ENCODE results near the gene RHBDD3. TPM values are rescaled to one million over a fixed set of nuclear protein-coding genes. Genes with fewer than 3 reads are reported as not detected.

Gene RHBDD3
- total and polyA plus RNA-seq, 2 of the 4 experiments (the other 2 are of a cell fraction) = 5.7 to 21.5 TPM

- H3K79me1 ChIP-seq (ENCODE audit: low read depth in 1 of 2, low read length in 2 of 2) = no peaks in the 10 kb centered on the region
- WGBS, 2 experiments (ENCODE audit: extremely low coverage in 2 of 2, insufficient read length in 1 of 2) = 86% methylated on average over 4 of the region's 19 CpGs; no CpG with 5 or more reads in 1 of the 2 experiments
- H4K20me1 ChIP-seq (ENCODE audit: insufficient read depth, low read length) = no peaks in the 10 kb centered on the region; the same call in 1 of the 2 replicates
- H3K4me3 ChIP-seq (ENCODE audit: insufficient read depth, low read depth, low read length) = no peak overlapping the region
- no peak overlapping the region for H3K23ac ChIP-seq (ENCODE audit: low read depth, low read length)
- no peak for ATAC-seq (ENCODE audit: low read depth)
- H3K9ac ChIP-seq (ENCODE audit: low read depth, low read length) = no peak overlapping the region
- in situ Hi-C loops (cut with MboI; ENCODE audit: low sequenced_read_pairs) = no loop called here
- H4K8ac ChIP-seq (ENCODE audit: low read depth in 2 of 2, low read length in 2 of 2) = no peak overlapping the region
- H4K91ac ChIP-seq (ENCODE audit: insufficient read depth, low read depth, low read length) = no peak overlapping the region
- TF ChIP-seq MXI1 (IDR thresholded peaks at IDR 0.05; ENCODE audit: borderline replicate concordance, low read depth, low read length) (no peak), USF2 (IDR thresholded peaks at IDR 0.05; ENCODE audit: low read depth, low read length) (no peak), POLR2A (IDR thresholded peaks at IDR 0.05; ENCODE audit: low read depth, low read length) (no peak), CHD1 (IDR thresholded peaks at IDR 0.05; ENCODE audit: low read depth, low read length) (no peak), MAFK (IDR thresholded peaks at IDR 0.05; ENCODE audit: low read depth, low read length) (no peak)
- intact Hi-C loops (cut with micrococcal nuclease) = no loop called here
- no peak overlapping the region for H2BK120ac ChIP-seq (ENCODE audit: low read depth, low read length)
- H3K4me1 ChIP-seq (ENCODE audit: control insufficient read depth, insufficient read depth, low read length) = peaks cover 13% of the 10 kb centered on the region; the same call in 1 of the 2 replicates
- H2AK9ac ChIP-seq (replicated peaks; ENCODE audit: low read depth, low read length, poor library complexity) = no peak overlapping the region
- H3K4ac ChIP-seq (ENCODE audit: low read depth, low read length) = no peak overlapping the region
- no peaks in the 10 kb centered on the region for H3K9me3 ChIP-seq (ENCODE audit: control insufficient read depth, insufficient read depth, low read length)
- 0 out of 2 replicates have a peak, but pooled peaks cover 2% of the 10 kb centered on the region for H3K9me1 ChIP-seq (ENCODE audit: insufficient read depth, low read length)
- BruUV-seq (replicated peaks) = no TSS peak
- H2AFZ ChIP-seq (replicated peaks; ENCODE audit: low read length, poor library complexity) = no peak overlapping the region
- H3K14ac ChIP-seq (replicated peaks; ENCODE audit: low read depth, low read length) = no peak overlapping the region
- H2BK5ac ChIP-seq (ENCODE audit: low read depth, low read length, poor library complexity, severe bottlenecking) = no peak overlapping the region
- DNase-seq = no peak
- peaks cover 5% of the 10 kb centered on the region for H3K27me3 ChIP-seq (ENCODE audit: control insufficient read depth, insufficient read depth, low read length)
- H2AK5ac ChIP-seq (ENCODE audit: low read depth, low read length) = no peak overlapping the region
- dilution Hi-C loops (cut with HindIII; ENCODE audit: low sequenced_read_pairs, unreplicated experiment) = no loop called here
- H3K18ac ChIP-seq (ENCODE audit: low read depth, low read length) = no peak overlapping the region
- ChIA-PET POLR2A (ENCODE audit: unreplicated experiment) (no interaction called here), CTCF (no interaction called here)
- H2BK15ac ChIP-seq (ENCODE audit: low read depth, low read length) = no peak overlapping the region
- no peak overlapping the region for H2BK20ac ChIP-seq (ENCODE audit: low read depth, low read length)
- H4K5ac ChIP-seq (ENCODE audit: low read depth, low read length) = no peak overlapping the region
- no peak overlapping the region for H3K56ac ChIP-seq (ENCODE audit: extremely low read depth, insufficient read depth, low read length)
- H3K27ac ChIP-seq (ENCODE audit: insufficient read depth, low read length) = no peak overlapping the region
- H3K36me3 ChIP-seq (ENCODE audit: control insufficient read depth, insufficient read depth, low read length) = no peaks in the 10 kb centered on the region
- H3K4me2 ChIP-seq (ENCODE audit: low read depth, low read length) = no peak overlapping the region
These were observed 43.5 kb downstream of the RHBDD3 start for GRCh38 chr22:29224121-29224858.

Data from IMR-90 (cell line).